SK-N-SH (cell line): ENCODE data around the gene WDFY2. TPM values are rescaled to one million over a fixed set of nuclear protein-coding genes. Genes with fewer than 3 reads are reported as not detected.

Experiments
- CTCF ChIA-PET: fragments of 300-600, 350-600 bp; formaldehyde crosslinking; extraction: SDS; loops from one replicate; lab custom pipeline; 2021; lab: Yijun Ruan, JAX
- POLR2A ChIA-PET: fragments of 350-600 bp; sonication (Branson Sonifier 250); formaldehyde crosslinking; extraction: SDS; loops from one replicate; lab custom pipeline; 2020; ENCODE audit warnings: antibody characterized with exemption, inconsistent platforms; lab: Yijun Ruan, JAX
- DNase-seq: peaks from one replicate; pipeline ENCODE4 v3.0.0; 2012
- H2AFZ ChIP-seq: fragments of 200-600 bp; sonication (generic); 2 replicates; pipeline ENCODE4 v1.8.1; 2016; ENCODE audit warnings: antibody characterized with exemption, mild to moderate bottlenecking, low read depth
- H3F3A ChIP-seq: fragments of 200-600 bp; sonication (generic); replicated peaks from 2 replicates; pipeline ENCODE3; 2016; ENCODE audit warnings: antibody characterized with exemption, mild to moderate bottlenecking; ENCODE audit not compliant: insufficient read depth
- H3K27ac ChIP-seq, 2 experiments: fragments of 200-500 bp in 1 of 2; fragments of 200-600 bp in 1 of 2; sonication (Bioruptor generic) in 1 of 2; sonication (generic), shearing (Covaris generic) in 1 of 2; 2 replicates each; pipeline versions ENCODE4 v1.5.1 to v1.6.1; 2014 to 2016; ENCODE audit warnings: low read depth in 2 of 2, inconsistent platforms in 1 of 2, low read length in 1 of 2, mild to moderate bottlenecking in 1 of 2, mixed read lengths in 1 of 2
- H3K27me3 ChIP-seq: fragments of 200-600 bp; sonication (generic), shearing (Covaris generic); 2 replicates; pipeline ENCODE4 v1.6.1; 2016; ENCODE audit warnings: mixed run types; ENCODE audit not compliant: insufficient read depth
- H3K36me3 ChIP-seq, 2 experiments: fragments of 200-500 bp in 1 of 2; fragments of 200-600 bp in 1 of 2; sonication (Bioruptor generic) in 1 of 2; sonication (generic) in 1 of 2; replicated peaks in 1 of 2; 2 replicates each; pipeline versions ENCODE3 to v1.5.1; 2014 to 2016; ENCODE audit warnings: low read length in 1 of 2, mild to moderate bottlenecking in 1 of 2; ENCODE audit not compliant: insufficient read depth in 2 of 2, control insufficient read depth in 1 of 2
- H3K4me1 ChIP-seq, 2 experiments: fragments of 200-500 bp in 1 of 2; fragments of 200-600 bp in 1 of 2; sonication (Bioruptor generic) in 1 of 2; sonication (generic), shearing (Covaris generic) in 1 of 2; 2 replicates each; pipeline versions ENCODE4 v1.5.1 to v1.6.1; 2014 to 2016; ENCODE audit warnings: low read depth in 1 of 2, low read length in 1 of 2, mixed run types in 1 of 2; ENCODE audit not compliant: insufficient read depth in 2 of 2, control insufficient read depth in 1 of 2
- H3K4me2 ChIP-seq: fragments of 200-600 bp; sonication (generic), shearing (Covaris generic); 2 replicates; pipeline ENCODE4 v1.6.1; 2017; ENCODE audit warnings: mixed run types
- H3K4me3 ChIP-seq, 2 experiments: fragments of 200-500 bp in 1 of 2; fragments of 200-600 bp in 1 of 2; sonication (Bioruptor generic) in 1 of 2; sonication (generic), shearing (Covaris generic) in 1 of 2; 2 replicates each; pipeline versions ENCODE4 v1.5.1 to v1.8.1; 2014 to 2016; ENCODE audit warnings: low read depth in 2 of 2, inconsistent platforms in 1 of 2, low read length in 1 of 2, mild to moderate bottlenecking in 1 of 2, mixed read lengths in 1 of 2, moderate library complexity in 1 of 2
- H3K79me2 ChIP-seq: fragments of 200-600 bp; sonication (generic); 2 replicates; pipeline ENCODE4 v1.8.1; 2017; ENCODE audit warnings: mild to moderate bottlenecking; ENCODE audit not compliant: insufficient read depth
- H3K9ac ChIP-seq: fragments of 200-600 bp; sonication (generic); 2 replicates; pipeline ENCODE4 v1.6.1; 2017; ENCODE audit warnings: mixed run types
- H3K9me2 ChIP-seq: fragments of 200-600 bp; sonication (generic); 2 replicates; pipeline ENCODE4 v1.6.1; 2017; ENCODE audit warnings: mixed run types
- H3K9me3 ChIP-seq: fragments of 200-600 bp; sonication (generic); 2 replicates; pipeline ENCODE4 v1.6.1; 2017; ENCODE audit warnings: mixed run types, mild to moderate bottlenecking, moderate library complexity
- H4K20me1 ChIP-seq: fragments of 200-600 bp; sonication (generic); 2 replicates; pipeline ENCODE4 v1.6.1; 2017; ENCODE audit warnings: mild to moderate bottlenecking, mixed run types; ENCODE audit not compliant: insufficient read depth
- ELF1 ChIP-seq: IDR thresholded peaks from 2 replicates; pipeline ENCODE4 v1.4.0; 2012
- EP300 ChIP-seq, 2 experiments: IDR thresholded peaks; 2 replicates each; pipeline versions ENCODE4 v1.4.0 to v1.6.1; 2012; ENCODE audit warnings: borderline replicate concordance in 1 of 2, low read depth in 1 of 2, low read length in 1 of 2
- FOSL2 ChIP-seq: IDR thresholded peaks from 2 replicates; pipeline ENCODE4 v1.4.0; 2012; ENCODE audit warnings: low read depth, mild to moderate bottlenecking, moderate library complexity, borderline replicate concordance
- FOXM1 ChIP-seq: IDR thresholded peaks from 2 replicates; pipeline ENCODE4 v1.4.0; 2012; ENCODE audit warnings: low read depth, mild to moderate bottlenecking
- JUND ChIP-seq: IDR thresholded peaks from 2 replicates; pipeline ENCODE4 v1.4.0; 2012
- MEF2A ChIP-seq: IDR thresholded peaks from 2 replicates; pipeline ENCODE4 v1.4.0; 2012; ENCODE audit warnings: low read depth, borderline replicate concordance
- NRF1 ChIP-seq: IDR thresholded peaks from 2 replicates; pipeline ENCODE4 v1.6.1; 2012; ENCODE audit warnings: low read depth, mild to moderate bottlenecking, low read length
- POLR2AphosphoS5 ChIP-seq: IDR thresholded peaks from 2 replicates; pipeline ENCODE4 v1.6.1; 2012; ENCODE audit warnings: low read depth, low read length
- RCOR1 ChIP-seq: fragments of 150-350 bp; IDR thresholded peaks from 2 replicates; pipeline ENCODE4 v1.6.1; 2017; ENCODE audit warnings: antibody characterized with exemption, low read length
- RXRA ChIP-seq: IDR thresholded peaks from 2 replicates; pipeline ENCODE4 v1.4.0; 2012; ENCODE audit warnings: low read depth, mild to moderate bottlenecking, borderline replicate concordance
- SIN3A ChIP-seq: IDR thresholded peaks from 2 replicates; pipeline ENCODE4 v1.6.1; 2012; ENCODE audit warnings: low read depth, mild to moderate bottlenecking, low read length, moderate library complexity, borderline replicate concordance
- TEAD4 ChIP-seq: IDR thresholded peaks from 2 replicates; pipeline ENCODE4 v1.4.0; 2012; ENCODE audit warnings: mild to moderate bottlenecking, borderline replicate concordance; ENCODE audit not compliant: insufficient read depth
- YY1 ChIP-seq: IDR thresholded peaks from 2 replicates; pipeline ENCODE4 v1.4.0; 2012; ENCODE audit warnings: low read depth, mild to moderate bottlenecking
- WGBS: methylation state at CpG from one replicate; pipeline ENCODE4 v1.1.6; 2017; ENCODE audit warnings: low lambda C conversion rate; 5-methylcytosine and 5-hydroxymethylcytosine counted together
- polyA plus RNA-seq, 3 experiments: library from polyadenylated mRNA; depleted of rRNA; stranded (reverse); fragments of >200 nt; gene quantifications; 2 replicates each; pipeline ENCODE4 v1.2.3, GENCODE V29; 2012
- TF ChIP-seq, protein P1 (sequence below): IDR thresholded peaks from 2 replicates; pipeline ENCODE4 v1.6.1; 2012; ENCODE audit warnings: mild to moderate bottlenecking, low read depth, low read length, moderate library complexity
- TF ChIP-seq, protein P2 (sequence below): fragments of 200-600 bp; sonication (generic); IDR thresholded peaks from 2 replicates; pipeline ENCODE4 v1.6.1; 2017; ENCODE audit warnings: antibody characterized with exemption, mild to moderate bottlenecking, moderate library complexity
- TF ChIP-seq, protein P3 (sequence below): IDR thresholded peaks from 2 replicates; pipeline ENCODE4; 2012
- TF ChIP-seq, protein P4 (sequence below): fragments of 150-350 bp; IDR thresholded peaks from 2 replicates; pipeline ENCODE4 v1.6.1; 2016; ENCODE audit warnings: mild to moderate bottlenecking, low read depth, low read length

Gene WDFY2
- polyA plus RNA-seq, 1 of the 3 experiments (the other 2 are of a cell fraction): 4.1 TPM

DNA sequence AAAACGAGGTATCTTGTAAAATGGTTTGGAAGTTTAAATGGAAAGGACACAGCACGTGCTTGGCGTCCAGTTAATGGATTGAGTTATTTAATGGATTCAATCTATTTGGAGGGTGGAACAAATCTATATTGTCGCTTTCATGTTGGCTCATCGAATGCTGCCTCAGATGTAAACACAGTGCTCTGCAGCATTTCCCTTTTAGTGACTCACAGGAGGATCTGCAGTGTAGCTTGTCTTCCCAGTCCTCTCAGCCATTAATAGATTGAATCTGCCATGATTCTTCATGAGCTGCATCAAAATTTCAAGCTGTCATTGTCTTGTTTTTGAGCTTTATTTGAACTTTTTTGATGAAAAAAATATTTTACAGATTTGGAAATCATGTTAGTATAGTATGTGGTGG lies 175.0 kb downstream of the WDFY2 start:
- peaks cover 43 to 51% of the 10 kb centered on the region in 2 experiments for H3K36me3 ChIP-seq
- H3K9me3 ChIP-seq: no peaks in the 10 kb centered on the region
- peaks cover 6% of the 10 kb centered on the region for H3F3A ChIP-seq
- CTCF ChIA-PET: interaction anchor here (1.0 to 2.3 kb wide), 5 partner anchors 10 to 345 kb away, joined by 3 to 8 read pairs (median 4); no protein-coding TSS in a partner anchor
- H3K9ac ChIP-seq: no peak overlapping the region
- H3K4me3 ChIP-seq: no peak overlapping the region
- H4K20me1 ChIP-seq: no peaks in the 10 kb centered on the region
- peaks cover 3% of the 10 kb centered on the region in 2 experiments; a peak in 2 of 4 replicates for H3K4me1 ChIP-seq
- no peak overlapping the region for H3K27ac ChIP-seq
- no peak overlapping the region for H3K4me2 ChIP-seq
- DNase-seq: no peak
- H3K9me2 ChIP-seq: no peaks in the 10 kb centered on the region
- H3K79me2 ChIP-seq: no peaks in the 10 kb centered on the region
- POLR2A ChIA-PET: no interaction called here
- no peaks in the 10 kb centered on the region for H3K27me3 ChIP-seq
- no peak for TF ChIP-seq FOXM1
- TF ChIP-seq, protein P1, sequence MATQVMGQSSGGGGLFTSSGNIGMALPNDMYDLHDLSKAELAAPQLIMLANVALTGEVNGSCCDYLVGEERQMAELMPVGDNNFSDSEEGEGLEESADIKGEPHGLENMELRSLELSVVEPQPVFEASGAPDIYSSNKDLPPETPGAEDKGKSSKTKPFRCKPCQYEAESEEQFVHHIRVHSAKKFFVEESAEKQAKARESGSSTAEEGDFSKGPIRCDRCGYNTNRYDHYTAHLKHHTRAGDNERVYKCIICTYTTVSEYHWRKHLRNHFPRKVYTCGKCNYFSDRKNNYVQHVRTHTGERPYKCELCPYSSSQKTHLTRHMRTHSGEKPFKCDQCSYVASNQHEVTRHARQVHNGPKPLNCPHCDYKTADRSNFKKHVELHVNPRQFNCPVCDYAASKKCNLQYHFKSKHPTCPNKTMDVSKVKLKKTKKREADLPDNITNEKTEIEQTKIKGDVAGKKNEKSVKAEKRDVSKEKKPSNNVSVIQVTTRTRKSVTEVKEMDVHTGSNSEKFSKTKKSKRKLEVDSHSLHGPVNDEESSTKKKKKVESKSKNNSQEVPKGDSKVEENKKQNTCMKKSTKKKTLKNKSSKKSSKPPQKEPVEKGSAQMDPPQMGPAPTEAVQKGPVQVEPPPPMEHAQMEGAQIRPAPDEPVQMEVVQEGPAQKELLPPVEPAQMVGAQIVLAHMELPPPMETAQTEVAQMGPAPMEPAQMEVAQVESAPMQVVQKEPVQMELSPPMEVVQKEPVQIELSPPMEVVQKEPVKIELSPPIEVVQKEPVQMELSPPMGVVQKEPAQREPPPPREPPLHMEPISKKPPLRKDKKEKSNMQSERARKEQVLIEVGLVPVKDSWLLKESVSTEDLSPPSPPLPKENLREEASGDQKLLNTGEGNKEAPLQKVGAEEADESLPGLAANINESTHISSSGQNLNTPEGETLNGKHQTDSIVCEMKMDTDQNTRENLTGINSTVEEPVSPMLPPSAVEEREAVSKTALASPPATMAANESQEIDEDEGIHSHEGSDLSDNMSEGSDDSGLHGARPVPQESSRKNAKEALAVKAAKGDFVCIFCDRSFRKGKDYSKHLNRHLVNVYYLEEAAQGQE: no peak
- no peak for TF ChIP-seq YY1
- no peak for TF ChIP-seq MEF2A
- no peak for TF ChIP-seq TEAD4
- no peak for TF ChIP-seq RXRA
- TF ChIP-seq, protein P2, sequence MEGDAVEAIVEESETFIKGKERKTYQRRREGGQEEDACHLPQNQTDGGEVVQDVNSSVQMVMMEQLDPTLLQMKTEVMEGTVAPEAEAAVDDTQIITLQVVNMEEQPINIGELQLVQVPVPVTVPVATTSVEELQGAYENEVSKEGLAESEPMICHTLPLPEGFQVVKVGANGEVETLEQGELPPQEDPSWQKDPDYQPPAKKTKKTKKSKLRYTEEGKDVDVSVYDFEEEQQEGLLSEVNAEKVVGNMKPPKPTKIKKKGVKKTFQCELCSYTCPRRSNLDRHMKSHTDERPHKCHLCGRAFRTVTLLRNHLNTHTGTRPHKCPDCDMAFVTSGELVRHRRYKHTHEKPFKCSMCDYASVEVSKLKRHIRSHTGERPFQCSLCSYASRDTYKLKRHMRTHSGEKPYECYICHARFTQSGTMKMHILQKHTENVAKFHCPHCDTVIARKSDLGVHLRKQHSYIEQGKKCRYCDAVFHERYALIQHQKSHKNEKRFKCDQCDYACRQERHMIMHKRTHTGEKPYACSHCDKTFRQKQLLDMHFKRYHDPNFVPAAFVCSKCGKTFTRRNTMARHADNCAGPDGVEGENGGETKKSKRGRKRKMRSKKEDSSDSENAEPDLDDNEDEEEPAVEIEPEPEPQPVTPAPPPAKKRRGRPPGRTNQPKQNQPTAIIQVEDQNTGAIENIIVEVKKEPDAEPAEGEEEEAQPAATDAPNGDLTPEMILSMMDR: no peak
- no peak for TF ChIP-seq POLR2AphosphoS5
- no peak for TF ChIP-seq SIN3A
- no peak for TF ChIP-seq EP300 (IDR thresholded peaks at IDR 0.05; ENCODE audit: borderline replicate concordance in 1 of 2, low read depth in 1 of 2, low read length in 1 of 2)
- no peak for TF ChIP-seq RCOR1
- TF ChIP-seq, protein P3, sequence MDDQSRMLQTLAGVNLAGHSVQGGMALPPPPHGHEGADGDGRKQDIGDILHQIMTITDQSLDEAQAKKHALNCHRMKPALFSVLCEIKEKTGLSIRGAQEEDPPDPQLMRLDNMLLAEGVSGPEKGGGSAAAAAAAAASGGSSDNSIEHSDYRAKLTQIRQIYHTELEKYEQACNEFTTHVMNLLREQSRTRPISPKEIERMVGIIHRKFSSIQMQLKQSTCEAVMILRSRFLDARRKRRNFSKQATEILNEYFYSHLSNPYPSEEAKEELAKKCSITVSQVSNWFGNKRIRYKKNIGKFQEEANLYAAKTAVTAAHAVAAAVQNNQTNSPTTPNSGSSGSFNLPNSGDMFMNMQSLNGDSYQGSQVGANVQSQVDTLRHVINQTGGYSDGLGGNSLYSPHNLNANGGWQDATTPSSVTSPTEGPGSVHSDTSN: no peak
- TF ChIP-seq FOSL2: no peak
- TF ChIP-seq, protein P4, sequence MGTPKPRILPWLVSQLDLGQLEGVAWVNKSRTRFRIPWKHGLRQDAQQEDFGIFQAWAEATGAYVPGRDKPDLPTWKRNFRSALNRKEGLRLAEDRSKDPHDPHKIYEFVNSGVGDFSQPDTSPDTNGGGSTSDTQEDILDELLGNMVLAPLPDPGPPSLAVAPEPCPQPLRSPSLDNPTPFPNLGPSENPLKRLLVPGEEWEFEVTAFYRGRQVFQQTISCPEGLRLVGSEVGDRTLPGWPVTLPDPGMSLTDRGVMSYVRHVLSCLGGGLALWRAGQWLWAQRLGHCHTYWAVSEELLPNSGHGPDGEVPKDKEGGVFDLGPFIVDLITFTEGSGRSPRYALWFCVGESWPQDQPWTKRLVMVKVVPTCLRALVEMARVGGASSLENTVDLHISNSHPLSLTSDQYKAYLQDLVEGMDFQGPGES: no peak
- no peak for TF ChIP-seq JUND
- TF ChIP-seq NRF1: no peak
- no peak for TF ChIP-seq ELF1
- no peak overlapping the region for H2AFZ ChIP-seq
- 89% methylated on average over 5 of the region's 5 CpGs for WGBS
